Ishikawa (cell line): ENCODE results near the gene ADAR.
A peak's percentile ranks its signal among the peaks of the same experiment; 100 is the strongest.

Source experiments
- CEBPB ChIP-seq: IDR thresholded peaks from 2 replicates; pipeline ENCODE4 v1.6.1; 2012
- CREB1 ChIP-seq: IDR thresholded peaks from 2 replicates; pipeline ENCODE4 v1.6.1; 2012; ENCODE audit warnings: low read depth
- EGR1 ChIP-seq: IDR thresholded peaks from 2 replicates; pipeline ENCODE4 v1.6.1; 2012
- EP300 ChIP-seq: IDR thresholded peaks from 2 replicates; pipeline ENCODE4 v1.6.1; 2012; ENCODE audit warnings: borderline replicate concordance
- FOXM1 ChIP-seq: IDR thresholded peaks from 2 replicates; pipeline ENCODE4 v1.6.1; 2012; ENCODE audit warnings: low read depth, borderline replicate concordance
- NFIC ChIP-seq: IDR thresholded peaks from 2 replicates; pipeline ENCODE4 v1.6.1; 2012
- RAD21 ChIP-seq: IDR thresholded peaks from 2 replicates; pipeline ENCODE4 v1.6.1; 2012; ENCODE audit warnings: low read depth
- REST ChIP-seq: IDR thresholded peaks from 2 replicates; pipeline ENCODE4 v1.6.1; 2012; ENCODE audit warnings: low read depth, mild to moderate bottlenecking
- TAF1 ChIP-seq: IDR thresholded peaks from 2 replicates; pipeline ENCODE4 v1.6.1; 2012; ENCODE audit warnings: low read depth, mild to moderate bottlenecking
- TCF12 ChIP-seq: IDR thresholded peaks from 2 replicates; pipeline ENCODE4 v1.6.1; 2012; ENCODE audit warnings: low read depth
- TEAD4 ChIP-seq: IDR thresholded peaks from 2 replicates; pipeline ENCODE4 v1.6.1; 2012
- YY1 ChIP-seq: IDR thresholded peaks from 2 replicates; pipeline ENCODE4 v1.6.1; 2012; ENCODE audit warnings: low read depth
- ZBTB7A ChIP-seq: IDR thresholded peaks from 2 replicates; pipeline ENCODE4 v1.6.1; 2012; ENCODE audit warnings: low read depth
- TF ChIP-seq, protein P1 (sequence below): IDR thresholded peaks from 2 replicates; pipeline ENCODE4 v1.6.1; 2012
- TF ChIP-seq, protein P2 (sequence below): IDR thresholded peaks from 2 replicates; pipeline ENCODE4 v1.6.1; 2012

Gene ADAR

GRCh38 chr1:154626456-154627256 is 18.7 kb upstream of the ADAR start:
- peak; percentile 21; the same call in 1 of the 2 replicates for TF ChIP-seq CEBPB
- TF ChIP-seq, protein P1, sequence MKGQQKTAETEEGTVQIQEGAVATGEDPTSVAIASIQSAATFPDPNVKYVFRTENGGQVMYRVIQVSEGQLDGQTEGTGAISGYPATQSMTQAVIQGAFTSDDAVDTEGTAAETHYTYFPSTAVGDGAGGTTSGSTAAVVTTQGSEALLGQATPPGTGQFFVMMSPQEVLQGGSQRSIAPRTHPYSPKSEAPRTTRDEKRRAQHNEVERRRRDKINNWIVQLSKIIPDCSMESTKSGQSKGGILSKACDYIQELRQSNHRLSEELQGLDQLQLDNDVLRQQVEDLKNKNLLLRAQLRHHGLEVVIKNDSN, result no peak

GRCh38 chr1:154624746-154625643 is 17.0 kb upstream of the ADAR start:
- TF ChIP-seq EP300 (no peak), YY1 (no peak), TCF12 (no peak), TEAD4 (no peak), EGR1 (no peak)
- TF ChIP-seq, protein P2, sequence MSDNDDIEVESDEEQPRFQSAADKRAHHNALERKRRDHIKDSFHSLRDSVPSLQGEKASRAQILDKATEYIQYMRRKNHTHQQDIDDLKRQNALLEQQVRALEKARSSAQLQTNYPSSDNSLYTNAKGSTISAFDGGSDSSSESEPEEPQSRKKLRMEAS, result no peak
- TF ChIP-seq, protein P1, result no peak

- no peak for TF ChIP-seq CREB1
- no peak for TF ChIP-seq TAF1
- no peak for TF ChIP-seq EGR1
- TF ChIP-seq TCF12, result no peak
- TF ChIP-seq ZBTB7A, result no peak
- no peak for TF ChIP-seq EP300
- TF ChIP-seq RAD21, result no peak
- TF ChIP-seq, protein P2, result no peak
- no peak for TF ChIP-seq YY1
- TF ChIP-seq REST, result no peak
- no peak for TF ChIP-seq FOXM1
- TF ChIP-seq NFIC, result no peak
- TF ChIP-seq TEAD4, result no peak
- TF ChIP-seq, protein P1, result no peak
These were observed 15.4 kb upstream of the ADAR start for GRCh38 chr1:154623358-154623757.

DNA sequence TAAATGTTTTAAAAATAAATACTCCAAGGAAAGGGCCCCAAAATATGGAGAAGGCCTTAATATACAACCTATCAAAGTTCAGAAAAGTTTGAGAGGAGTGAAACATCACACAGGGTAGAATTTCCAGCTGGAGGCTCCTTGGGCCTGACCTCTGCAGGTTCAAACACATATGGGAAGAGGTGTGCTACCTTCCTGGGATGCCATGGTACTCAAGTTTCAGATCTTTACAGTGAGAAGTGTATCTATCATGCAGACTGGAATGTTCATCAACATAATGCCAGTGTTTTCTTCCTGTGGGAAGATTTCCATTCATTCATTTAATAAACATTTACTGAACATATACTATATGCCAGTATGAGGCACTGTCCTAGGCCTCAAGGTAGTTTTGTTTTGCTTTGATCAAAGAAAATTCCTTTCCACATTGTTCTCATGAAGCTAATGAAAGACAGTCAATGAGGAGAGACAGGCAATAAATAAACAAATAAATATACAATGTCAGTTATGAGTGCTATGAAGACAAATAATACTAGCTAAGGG is 14.6 kb upstream of the ADAR start:
- TF ChIP-seq CREB1, result no peak
- no peak for TF ChIP-seq YY1
- TF ChIP-seq EP300, result no peak
- no peak for TF ChIP-seq NFIC
- no peak for TF ChIP-seq FOXM1
- TF ChIP-seq, protein P1, result no peak
- no peak for TF ChIP-seq TAF1
- TF ChIP-seq RAD21, result no peak
- TF ChIP-seq CEBPB, result no peak
- TF ChIP-seq TCF12, result no peak
- TF ChIP-seq, protein P2, result no peak
- no peak for TF ChIP-seq REST
- TF ChIP-seq TEAD4, result no peak
- TF ChIP-seq EGR1, result no peak
